CD4-positive, CD25-positive, alpha-beta regulatory T cell (primary cell): Measurements from ENCODE around the gene CC2D2A. TPM values are rescaled to one million over a fixed set of nuclear protein-coding genes. Genes with fewer than 3 reads are reported as not detected.

Experiments
- ATAC-seq, 2 donors: fragments of 150-1000 bp; cut with Tn5 transposase; one replicate each; pipeline ENCODE4 v1.10.0; 2021; ENCODE audit warnings: low read depth in 2 of 2, moderate number of reproducible peaks in 2 of 2, moderate library complexity in 1 of 2
- DNase-seq, 3 donors: peaks; one replicate each; pipeline versions ENCODE4 v3.0.0 to v3.0.0-alpha.2; 2012 to 2022; ENCODE audit warnings: mixed read lengths in 1 of 3
- H3K27ac ChIP-seq: one replicate; pipeline ENCODE4 v1.7.0; 2013; ENCODE audit warnings: mild to moderate bottlenecking, low read length; ENCODE audit not compliant: insufficient read depth, poor library complexity, severe bottlenecking
- H3K27me3 ChIP-seq: one replicate; pipeline ENCODE4 v1.7.0; 2013; ENCODE audit warnings: low read length; ENCODE audit not compliant: control insufficient read depth, insufficient read depth
- H3K36me3 ChIP-seq: one replicate; pipeline ENCODE4 v1.7.0; 2013; ENCODE audit warnings: mild to moderate bottlenecking, low read length, moderate library complexity; ENCODE audit not compliant: control insufficient read depth, insufficient read depth
- H3K4me1 ChIP-seq: 2 replicates; pipeline ENCODE4 v1.7.0; 2013; ENCODE audit warnings: mild to moderate bottlenecking, low read length; ENCODE audit not compliant: insufficient read depth, control insufficient read depth, poor library complexity, severe bottlenecking
- H3K4me3 ChIP-seq: one replicate; pipeline ENCODE4 v1.7.0; 2013; ENCODE audit warnings: low read depth, mild to moderate bottlenecking, low read length, moderate library complexity
- H3K9me3 ChIP-seq, 2 experiments: 1 replicate in 1 of 2; 2 replicates in 1 of 2; pipeline ENCODE4 v1.7.0; 2013; ENCODE audit warnings: low read length in 2 of 2, mild to moderate bottlenecking in 1 of 2, moderate library complexity in 1 of 2; ENCODE audit not compliant: control insufficient read depth in 2 of 2
- H3K27ac Mint-ChIP-seq, 3 donors: one replicate each; pipeline ENCODE4 v1.8.0; 2020 to 2022; ENCODE audit warnings: mild to moderate bottlenecking in 3 of 3, mixed read lengths in 3 of 3, moderate library complexity in 2 of 3
- H3K27me3 Mint-ChIP-seq: one replicate; pipeline ENCODE4 v1.8.0; 2022; ENCODE audit warnings: mild to moderate bottlenecking, mixed read lengths
- H3K36me3 Mint-ChIP-seq: one replicate; pipeline ENCODE4 v1.8.0; 2020; ENCODE audit warnings: mixed read lengths
- H3K4me1 Mint-ChIP-seq, 4 donors: one replicate each; pipeline ENCODE4 v1.8.0; 2020 to 2022; ENCODE audit warnings: mixed read lengths in 4 of 4, mild to moderate bottlenecking in 1 of 4
- H3K4me3 Mint-ChIP-seq, 4 donors: one replicate each; pipeline ENCODE4 v1.8.0; 2020 to 2022; ENCODE audit warnings: mild to moderate bottlenecking in 4 of 4, mixed read lengths in 4 of 4, moderate library complexity in 3 of 4
- H3K9me3 Mint-ChIP-seq, 7 donors: one replicate each; pipeline ENCODE4 v1.8.0; 2020 to 2022; ENCODE audit warnings: mixed read lengths in 7 of 7, mild to moderate bottlenecking in 3 of 7, moderate library complexity in 2 of 7
- polyA plus RNA-seq, 4 donors: library from polyadenylated mRNA; unstranded; fragments of 300-500 nt; fragmentation: Illumina TruSeq; gene quantifications; one replicate each; pipeline ENCODE4 v1.2.3, GENCODE V29; 2021
- total RNA-seq: library from RNA; stranded (reverse); gene quantifications from one replicate; pipeline ENCODE4 v1.2.3, GENCODE V29; 2022

Gene CC2D2A
- total and polyA plus RNA-seq, 5 donors from 2014 or later, result 0.09 to 0.64 (median 0.50) TPM; not detected in 1

DNA sequence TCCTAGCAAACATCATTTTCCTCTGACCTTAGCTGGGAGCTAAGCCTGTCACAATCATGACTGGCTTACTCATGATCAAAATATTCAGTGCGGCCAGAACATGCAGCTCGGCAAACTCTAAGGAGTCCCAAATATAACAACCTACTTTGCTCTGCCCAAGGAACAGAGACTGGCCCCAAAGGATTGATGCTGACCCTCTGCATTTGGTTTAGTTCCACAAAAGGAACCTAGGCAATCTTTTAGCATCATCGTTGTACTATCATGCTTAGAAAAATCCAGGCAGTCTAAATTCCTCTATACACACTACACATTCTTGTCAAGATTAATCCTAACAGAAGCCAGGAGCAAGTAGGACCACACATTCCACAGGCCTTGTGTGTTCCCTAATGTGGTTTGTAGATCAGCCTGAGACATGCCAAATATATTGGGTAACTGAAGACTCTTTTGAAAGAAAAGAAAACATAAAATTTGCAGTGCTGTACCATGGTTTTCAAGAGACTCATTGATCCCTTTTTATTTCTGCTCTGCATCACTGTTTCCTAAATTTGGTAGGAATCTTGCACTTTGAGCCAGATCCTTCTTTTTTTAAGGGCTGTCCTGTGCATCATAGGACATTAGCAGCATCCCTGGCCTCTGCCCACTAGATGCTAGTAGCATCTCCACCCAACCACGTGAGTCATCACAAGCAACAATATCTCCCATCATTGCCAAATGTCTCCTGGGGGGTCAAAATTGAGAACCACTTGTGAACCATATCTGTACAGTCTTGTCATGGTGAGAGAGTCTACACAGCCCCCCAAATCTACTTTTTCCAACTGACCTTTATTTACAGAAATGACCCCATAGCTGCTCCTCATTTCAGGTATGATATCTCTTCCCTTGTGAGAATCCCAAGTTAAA, 17.6 kb upstream of the CC2D2A start:
- Histone ChIP-seq H3K4me1 (no peaks in the 10 kb centered on the region), H3K27ac (no peak overlapping the region), H3K4me3 (no peak overlapping the region), H3K36me3 (no peaks in the 10 kb centered on the region), H3K27me3 (no peaks in the 10 kb centered on the region), H3K9me3 (no peaks in the 10 kb centered on the region)
- Mint-ChIP-seq H3K9me3 (peaks cover 0 to 2% (median 0%) of the 10 kb centered on the region in 7 donors), H3K27ac (no peak overlapping the region), H3K4me1 (no peaks in the 10 kb centered on the region), H3K36me3 (no peaks in the 10 kb centered on the region), H3K4me3 (no peak overlapping the region), H3K27me3 (peaks cover 7% of the 10 kb centered on the region)
- DNase-seq (no peak), ATAC-seq (no peak)

DNA sequence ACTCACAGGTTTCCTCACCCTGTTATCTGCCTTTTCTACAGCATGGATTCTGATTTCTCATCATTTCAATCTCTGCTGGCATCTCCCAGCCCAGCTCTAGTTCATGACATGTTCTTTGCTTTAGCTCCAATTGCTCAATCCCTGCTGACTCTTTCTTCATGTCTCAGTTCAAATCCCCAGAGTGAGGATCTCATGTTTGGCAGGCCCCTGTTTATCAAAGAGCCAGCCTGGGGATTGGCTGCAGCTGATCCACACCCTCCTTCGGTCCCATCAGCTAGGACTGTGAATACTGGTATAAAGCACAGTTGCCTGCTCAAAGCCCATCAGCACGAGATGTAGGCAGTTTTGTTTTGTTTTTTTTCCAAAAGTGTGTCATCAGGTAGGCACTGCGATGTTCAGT, 14.4 kb upstream of the CC2D2A start:
- H3K4me3 ChIP-seq, result no peak overlapping the region
- peaks cover 0 to 4% (median 0%) of the 10 kb centered on the region in 4 donors for H3K4me1 Mint-ChIP-seq
- H3K4me3 Mint-ChIP-seq, result no peak overlapping the region
- H3K36me3 Mint-ChIP-seq, result no peaks in the 10 kb centered on the region
- ATAC-seq, result no peak
- peaks cover 4% of the 10 kb centered on the region for H3K27me3 ChIP-seq
- no peaks in the 10 kb centered on the region for H3K9me3 ChIP-seq
- no peaks in the 10 kb centered on the region for H3K36me3 ChIP-seq
- no peaks in the 10 kb centered on the region for H3K9me3 Mint-ChIP-seq
- DNase-seq, result no peak
- H3K27me3 Mint-ChIP-seq, result no peaks in the 10 kb centered on the region
- H3K27ac ChIP-seq, result no peak overlapping the region
- H3K4me1 ChIP-seq, result no peaks in the 10 kb centered on the region
- no peak overlapping the region for H3K27ac Mint-ChIP-seq

DNA sequence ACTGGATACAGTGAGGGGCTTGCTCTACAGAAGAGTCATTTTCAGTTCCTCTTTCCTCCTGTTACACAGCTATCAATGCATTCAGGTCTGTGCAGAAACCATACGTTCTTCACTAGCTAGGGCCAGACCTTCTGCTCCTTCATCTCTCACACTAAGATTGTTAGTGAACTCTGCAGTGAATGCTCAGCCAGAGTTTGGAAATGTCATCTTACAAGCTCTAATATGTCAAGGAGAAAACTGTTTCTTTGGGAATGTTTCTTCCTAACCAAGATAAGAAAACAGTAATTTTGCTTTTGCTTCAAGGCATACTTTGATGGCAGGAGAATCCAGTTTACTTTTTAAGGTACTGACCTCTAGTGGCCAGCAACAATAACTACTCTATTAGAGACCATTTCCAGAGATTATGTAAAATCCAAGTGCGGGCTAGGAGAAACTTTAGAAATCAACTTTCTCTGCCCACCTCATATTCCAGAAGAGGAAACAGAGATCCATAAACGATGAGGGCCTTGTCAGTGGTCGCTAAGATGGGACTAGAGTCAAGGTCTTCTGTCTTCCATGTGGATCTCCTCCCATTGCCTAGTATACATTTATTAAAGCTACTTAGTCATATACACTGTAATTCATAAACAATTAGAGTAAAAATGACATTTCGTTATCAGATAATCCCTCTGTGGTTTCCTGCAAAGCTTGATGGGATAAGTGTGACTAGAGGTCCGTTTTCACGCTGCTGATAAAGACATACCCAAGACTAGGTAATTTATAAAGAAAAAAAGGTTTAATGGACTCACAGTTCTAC, 12.1 kb upstream of the CC2D2A start:
- Mint-ChIP-seq H3K27me3 (no peaks in the 10 kb centered on the region), H3K27ac (no peak overlapping the region), H3K4me1 (peaks cover 0 to 4% (median 0%) of the 10 kb centered on the region in 4 donors), H3K36me3 (no peaks in the 10 kb centered on the region), H3K9me3 (no peaks in the 10 kb centered on the region), H3K4me3 (no peak overlapping the region)
- ATAC-seq, result peak; percentile 56 to 59
- no peak overlapping the region for H3K27ac ChIP-seq
- peak in 2 of 3 donors; percentile 45 to 47 for DNase-seq
- H3K9me3 ChIP-seq, result no peaks in the 10 kb centered on the region
- no peak overlapping the region for H3K4me3 ChIP-seq
- H3K4me1 ChIP-seq, result no peaks in the 10 kb centered on the region
- H3K36me3 ChIP-seq, result no peaks in the 10 kb centered on the region
- H3K27me3 ChIP-seq, result peaks cover 4% of the 10 kb centered on the region

DNA sequence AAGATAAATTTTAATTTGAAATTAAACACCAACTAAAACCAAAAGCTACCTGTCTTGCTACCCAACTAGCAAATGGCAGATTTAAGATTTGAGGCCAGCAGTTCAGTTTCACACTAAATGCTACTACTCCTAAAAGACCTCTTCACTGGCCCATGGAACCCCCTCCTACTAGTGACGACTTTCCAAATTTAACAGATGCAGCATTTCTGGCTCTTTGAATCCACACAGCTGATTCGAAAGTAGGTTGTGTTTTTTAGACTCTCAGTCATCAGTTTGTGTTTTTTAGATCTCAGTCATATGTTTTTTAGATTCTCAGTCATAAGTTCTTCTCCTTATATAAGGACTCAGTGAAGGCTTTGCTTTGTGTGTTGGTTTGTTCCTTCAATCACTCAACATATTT, 11.1 kb upstream of the CC2D2A start:
- Mint-ChIP-seq H3K36me3 (no peaks in the 10 kb centered on the region), H3K4me3 (no peak overlapping the region), H3K27ac (no peak overlapping the region), H3K27me3 (no peaks in the 10 kb centered on the region), H3K9me3 (no peaks in the 10 kb centered on the region), H3K4me1 (peaks cover 0 to 4% (median 0%) of the 10 kb centered on the region in 4 donors)
- DNase-seq (no peak), ATAC-seq (no peak)
- no peaks in the 10 kb centered on the region for H3K9me3 ChIP-seq
- no peaks in the 10 kb centered on the region for H3K36me3 ChIP-seq
- H3K4me3 ChIP-seq, result no peak overlapping the region
- H3K27me3 ChIP-seq, result peaks cover 4% of the 10 kb centered on the region
- no peak overlapping the region for H3K27ac ChIP-seq
- H3K4me1 ChIP-seq, result no peaks in the 10 kb centered on the region

DNA sequence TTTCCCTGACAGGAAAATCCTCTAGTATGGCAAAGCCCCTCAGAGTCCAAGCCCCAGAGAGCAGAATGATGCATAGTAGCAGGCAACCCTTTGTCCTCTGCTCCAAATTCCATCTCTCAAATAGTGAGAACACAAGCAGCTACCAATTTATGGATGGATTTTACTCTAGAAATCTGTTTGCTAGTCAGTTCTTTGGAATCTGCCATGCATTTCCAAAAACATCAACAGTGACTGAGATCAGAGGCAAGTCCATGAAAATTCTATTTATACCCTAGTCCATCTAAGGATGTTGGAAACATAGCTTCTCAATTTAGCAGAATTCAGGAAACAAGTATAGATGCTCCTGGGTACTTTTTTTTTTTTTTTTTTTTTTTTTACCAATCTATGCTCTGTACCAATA, 10.0 kb upstream of the CC2D2A start:
- no peaks in the 10 kb centered on the region for H3K9me3 ChIP-seq
- Mint-ChIP-seq H3K4me1 (peaks cover 0 to 4% (median 0%) of the 10 kb centered on the region in 4 donors), H3K27ac (no peak overlapping the region), H3K27me3 (no peaks in the 10 kb centered on the region), H3K9me3 (no peaks in the 10 kb centered on the region), H3K4me3 (no peak overlapping the region), H3K36me3 (no peaks in the 10 kb centered on the region)
- no peak overlapping the region for H3K4me3 ChIP-seq
- no peaks in the 10 kb centered on the region for H3K36me3 ChIP-seq
- peaks cover 4% of the 10 kb centered on the region for H3K27me3 ChIP-seq
- no peak for DNase-seq
- no peaks in the 10 kb centered on the region for H3K4me1 ChIP-seq
- H3K27ac ChIP-seq, result no peak overlapping the region
- no peak for ATAC-seq

DNA sequence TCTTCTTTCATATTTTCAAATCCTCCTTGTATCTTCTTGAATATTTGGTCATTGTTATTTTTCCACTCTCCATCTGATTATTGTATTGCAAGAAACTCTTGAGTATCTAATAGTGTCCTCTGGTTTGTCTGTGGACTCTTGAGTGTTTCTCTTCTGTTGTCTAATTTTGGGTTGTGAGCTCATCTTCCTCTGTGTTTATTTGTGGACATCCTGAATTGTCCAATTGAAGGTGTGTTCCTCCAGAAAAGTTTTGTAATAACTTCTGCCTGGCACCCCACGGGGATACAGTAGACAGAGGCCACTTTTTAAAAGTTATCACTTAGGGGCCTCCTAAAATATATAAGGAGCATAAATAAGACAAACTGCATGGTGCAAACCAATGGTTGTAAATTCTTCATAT, 3.1 kb upstream of the CC2D2A start:
- no peak overlapping the region for H3K4me3 ChIP-seq
- no peaks in the 10 kb centered on the region for H3K9me3 Mint-ChIP-seq
- DNase-seq (no peak), ATAC-seq (no peak)
- H3K27me3 Mint-ChIP-seq, result no peaks in the 10 kb centered on the region
- H3K36me3 ChIP-seq, result no peaks in the 10 kb centered on the region
- no peaks in the 10 kb centered on the region for H3K36me3 Mint-ChIP-seq
- H3K27ac Mint-ChIP-seq, result no peak overlapping the region
- peaks cover 2 to 20% (median 4%) of the 10 kb centered on the region in 4 donors for H3K4me1 Mint-ChIP-seq
- H3K4me1 ChIP-seq, result peaks cover 13% of the 10 kb centered on the region
- no peaks in the 10 kb centered on the region for H3K9me3 ChIP-seq
- H3K4me3 Mint-ChIP-seq, result no peak overlapping the region
- H3K27me3 ChIP-seq, result no peaks in the 10 kb centered on the region
- no peak overlapping the region for H3K27ac ChIP-seq

DNA sequence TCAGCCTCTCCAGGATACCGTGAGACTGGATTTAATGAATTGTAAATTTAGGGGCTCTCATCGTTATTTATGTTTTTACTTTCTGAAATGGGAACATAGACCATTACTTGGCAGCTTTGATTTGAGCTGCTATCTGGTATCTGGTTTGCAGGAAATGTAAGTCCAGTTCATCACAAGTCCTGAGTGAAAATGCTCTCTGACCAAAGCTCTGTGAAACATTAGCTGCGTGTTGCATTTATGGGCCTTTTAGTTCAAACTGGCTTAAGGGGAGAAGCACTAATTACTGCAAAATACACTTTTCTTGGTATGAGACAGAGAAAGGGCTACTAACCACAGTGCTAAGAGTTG, 420 bp downstream of the CC2D2A start:
- Histone ChIP-seq H3K27ac (no peak overlapping the region), H3K9me3 (no peaks in the 10 kb centered on the region), H3K4me3 (peak overlapping the region; percentile 58), H3K27me3 (no peaks in the 10 kb centered on the region), H3K4me1 (peaks cover 13% of the 10 kb centered on the region), H3K36me3 (no peaks in the 10 kb centered on the region)
- ATAC-seq (no peak), DNase-seq (peak in 1 of 3 donors; percentile 10)
- H3K4me3 Mint-ChIP-seq, result peak overlapping the region in 3 of 4 donors; percentile 64 to 77 (median 64)
- peak overlapping the region in 1 of 3 donors; percentile 20 for H3K27ac Mint-ChIP-seq
- H3K27me3 Mint-ChIP-seq, result peaks cover 6% of the 10 kb centered on the region
- no peaks in the 10 kb centered on the region for H3K36me3 Mint-ChIP-seq
- no peaks in the 10 kb centered on the region for H3K9me3 Mint-ChIP-seq
- peaks cover 4 to 20% (median 4%) of the 10 kb centered on the region in 4 donors for H3K4me1 Mint-ChIP-seq
